ENCODE results near the gene SKAP2.

- TF ChIP-seq POLR2A (IDR thresholded peaks at IDR 0.05; ENCODE audit: low read length) (no peak), GATA1 (IDR thresholded peaks at IDR 0.05; ENCODE audit: low read depth, low read length) (no peak)
Measured at GRCh38 chr7:26650103-26650502, 214.3 kb downstream of the SKAP2 start.

All from erythroblast (primary cell).